WTC11 (cell line): Measurements from ENCODE around the gene KCNMA1.

Experiments
- CREB1 ChIP-seq: sonication (generic); formaldehyde crosslinking; IDR thresholded peaks from 2 replicates; pipeline ENCODE4 v1.8.0; 2023; ENCODE audit warnings: mild to moderate bottlenecking, missing genetic modification reagents
- CTCF ChIP-seq: fragments of 200-600 bp; IDR thresholded peaks from 2 replicates; pipeline ENCODE4 v1.8.0; 2022; ENCODE audit warnings: antibody characterized with exemption
- ZBTB21 ChIP-seq: sonication (generic); formaldehyde crosslinking; IDR thresholded peaks from 2 replicates; pipeline ENCODE4 v1.8.1; 2023; ENCODE audit warnings: mild to moderate bottlenecking, missing genetic modification reagents, borderline replicate concordance
- ZNF232 ChIP-seq: sonication (generic); formaldehyde crosslinking; IDR thresholded peaks from 2 replicates; pipeline ENCODE4 v1.8.0; 2022; ENCODE audit warnings: mild to moderate bottlenecking, missing genetic modification reagents
- ZNF263 ChIP-seq: sonication (generic); formaldehyde crosslinking; IDR thresholded peaks from 2 replicates; pipeline ENCODE4 v1.8.1; 2022; ENCODE audit warnings: low read depth, mild to moderate bottlenecking, moderate library complexity, missing genetic modification reagents
- TF ChIP-seq, protein P1 (sequence below): sonication (generic); formaldehyde crosslinking; IDR thresholded peaks from 2 replicates; pipeline ENCODE4 v1.8.1; 2023; ENCODE audit warnings: mild to moderate bottlenecking, missing genetic modification reagents, borderline replicate concordance

DNA sequence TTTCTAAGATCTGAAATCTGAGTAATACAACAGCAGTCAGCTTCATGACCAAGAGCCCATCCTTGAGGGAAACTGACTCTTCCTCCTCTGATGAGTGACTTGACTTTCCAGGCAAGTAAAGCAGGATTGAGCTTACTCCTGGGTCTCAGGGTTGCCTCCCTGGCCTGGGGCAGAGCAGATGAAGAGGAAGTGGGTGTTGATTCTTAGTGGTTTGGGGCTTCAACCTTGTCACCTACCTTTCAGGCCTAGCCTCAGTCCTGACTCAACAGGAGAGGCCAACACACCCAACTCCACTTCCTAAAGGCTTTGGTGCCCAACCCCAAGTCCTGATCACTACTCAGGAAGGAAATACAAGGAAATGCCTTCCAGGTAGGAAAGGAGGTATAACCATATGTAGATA, 54.1 kb downstream of the KCNMA1 start:
- TF ChIP-seq CTCF: no peak
- TF ChIP-seq CREB1: no peak
- no peak for TF ChIP-seq ZBTB21
- no peak for TF ChIP-seq ZNF263 (CRISPR knock-in tag)
- TF ChIP-seq, protein P1, sequence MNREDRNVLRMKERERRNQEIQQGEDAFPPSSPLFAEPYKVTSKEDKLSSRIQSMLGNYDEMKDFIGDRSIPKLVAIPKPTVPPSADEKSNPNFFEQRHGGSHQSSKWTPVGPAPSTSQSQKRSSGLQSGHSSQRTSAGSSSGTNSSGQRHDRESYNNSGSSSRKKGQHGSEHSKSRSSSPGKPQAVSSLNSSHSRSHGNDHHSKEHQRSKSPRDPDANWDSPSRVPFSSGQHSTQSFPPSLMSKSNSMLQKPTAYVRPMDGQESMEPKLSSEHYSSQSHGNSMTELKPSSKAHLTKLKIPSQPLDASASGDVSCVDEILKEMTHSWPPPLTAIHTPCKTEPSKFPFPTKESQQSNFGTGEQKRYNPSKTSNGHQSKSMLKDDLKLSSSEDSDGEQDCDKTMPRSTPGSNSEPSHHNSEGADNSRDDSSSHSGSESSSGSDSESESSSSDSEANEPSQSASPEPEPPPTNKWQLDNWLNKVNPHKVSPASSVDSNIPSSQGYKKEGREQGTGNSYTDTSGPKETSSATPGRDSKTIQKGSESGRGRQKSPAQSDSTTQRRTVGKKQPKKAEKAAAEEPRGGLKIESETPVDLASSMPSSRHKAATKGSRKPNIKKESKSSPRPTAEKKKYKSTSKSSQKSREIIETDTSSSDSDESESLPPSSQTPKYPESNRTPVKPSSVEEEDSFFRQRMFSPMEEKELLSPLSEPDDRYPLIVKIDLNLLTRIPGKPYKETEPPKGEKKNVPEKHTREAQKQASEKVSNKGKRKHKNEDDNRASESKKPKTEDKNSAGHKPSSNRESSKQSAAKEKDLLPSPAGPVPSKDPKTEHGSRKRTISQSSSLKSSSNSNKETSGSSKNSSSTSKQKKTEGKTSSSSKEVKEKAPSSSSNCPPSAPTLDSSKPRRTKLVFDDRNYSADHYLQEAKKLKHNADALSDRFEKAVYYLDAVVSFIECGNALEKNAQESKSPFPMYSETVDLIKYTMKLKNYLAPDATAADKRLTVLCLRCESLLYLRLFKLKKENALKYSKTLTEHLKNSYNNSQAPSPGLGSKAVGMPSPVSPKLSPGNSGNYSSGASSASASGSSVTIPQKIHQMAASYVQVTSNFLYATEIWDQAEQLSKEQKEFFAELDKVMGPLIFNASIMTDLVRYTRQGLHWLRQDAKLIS (CRISPR knock-in tag): no peak
- no peak for TF ChIP-seq ZNF232 (CRISPR knock-in tag)
